GM18511 (cell line): ENCODE results near the gene TFDP1.

Experiments used
- ATAC-seq: cut with Tn5 transposase; IDR thresholded peaks from one replicate; pipeline ENCODE4 v1.9.1; 2021; ENCODE audit warnings: mild to moderate bottlenecking, moderate library complexity; ENCODE audit not compliant: unreplicated experiment

TFDP1 gene

GRCh38 chr13:113646921-113647340 lies 62.4 kb downstream of the TFDP1 start:
- ATAC-seq = no peak

GRCh38 chr13:113647351-113648215 lies 63.0 kb downstream of the TFDP1 start:
- ATAC-seq = no peak

- ATAC-seq = no peak
Measured at GRCh38 chr13:113648216-113648610, 63.7 kb downstream of the TFDP1 start.

GRCh38 chr13:113649212-113649611 lies 64.7 kb downstream of the TFDP1 start:
- ATAC-seq = no peak

- ATAC-seq = no peak
Measured at GRCh38 chr13:113650275-113650674, 65.7 kb downstream of the TFDP1 start.

- no peak for ATAC-seq
Measured at GRCh38 chr13:113650731-113651148, 66.2 kb downstream of the TFDP1 start.

- no peak for ATAC-seq
Measured at GRCh38 chr13:113651511-113652403, 67.2 kb downstream of the TFDP1 start.

- no peak for ATAC-seq
Measured at GRCh38 chr13:113652404-113653263, 68.1 kb downstream of the TFDP1 start.

- ATAC-seq = no peak
Measured at GRCh38 chr13:113653264-113654174, 69.0 kb downstream of the TFDP1 start.

GRCh38 chr13:113654175-113654560 lies 69.6 kb downstream of the TFDP1 start:
- ATAC-seq = no peak

GRCh38 chr13:113654591-113655345 lies 70.2 kb downstream of the TFDP1 start:
- ATAC-seq = no peak

GRCh38 chr13:113655346-113656002 lies 70.9 kb downstream of the TFDP1 start:
- ATAC-seq = no peak

GRCh38 chr13:113656003-113656588 lies 71.5 kb downstream of the TFDP1 start:
- no peak for ATAC-seq

GRCh38 chr13:113656831-113657671 lies 72.5 kb downstream of the TFDP1 start:
- no peak for ATAC-seq

- no peak for ATAC-seq
Measured at GRCh38 chr13:113657851-113658741, 73.5 kb downstream of the TFDP1 start, which contains the start of gene ATP4B. Gene ATP4B (minus strand): TSS chr13:113658198. CDS start chr13:113658144, 54 bp downstream.

- no peak for ATAC-seq
Measured at GRCh38 chr13:113658836-113659235, 74.3 kb downstream of the TFDP1 start.
